Measurements from ENCODE around the gene OR2F2.

GRCh38 chr7:143901332-143901667, 33.7 kb upstream of the OR2F2 start:
- TF ChIP-seq CTCF (IDR thresholded peaks at IDR 0.05 in 2 of 3, conservative IDR thresholded peaks at IDR 0.05 in 1 of 3; ENCODE audit: borderline replicate concordance in 1 of 3, insufficient read depth in 1 of 3, low read depth in 2 of 3, low read length in 2 of 3) (no peak), FOSL1 (IDR thresholded peaks at IDR 0.05; ENCODE audit: low read depth) (no peak), POLR2AphosphoS5 (IDR thresholded peaks at IDR 0.05; ENCODE audit: low read depth, low read length) (no peak), EZH2 (IDR thresholded peaks at IDR 0.05) (no peak), ATF3 (IDR thresholded peaks at IDR 0.05) (no peak), SIN3A (IDR thresholded peaks at IDR 0.05; ENCODE audit: low read depth) (no peak), RAD21 (IDR thresholded peaks at IDR 0.05; ENCODE audit: low read depth) (no peak), ZBTB33 (IDR thresholded peaks at IDR 0.05; ENCODE audit: extremely low read depth, insufficient replicate concordance, low read length) (no peak)

All from HCT116 (cell line).